OCI-LY7 (cell line): Measurements from ENCODE around the gene PRKACG.

Experiments
- CTCF ChIP-seq: fragments of 200-600 bp; sonication (generic); conservative IDR thresholded peaks from 2 replicates; pipeline ENCODE4 v1.5.1; 2014; ENCODE audit warnings: mild to moderate bottlenecking, antibody characterized with exemption, low read length, moderate library complexity, mixed read lengths
- EZH2phosphoT487 ChIP-seq: fragments of 200-600 bp; sonication (generic); IDR thresholded peaks from 2 replicates; pipeline ENCODE4 v1.6.1; 2018; ENCODE audit warnings: low read depth, borderline replicate concordance, mild to moderate bottlenecking, mixed run types, antibody characterized with exemption, low read length, moderate library complexity, mixed read lengths

DNA sequence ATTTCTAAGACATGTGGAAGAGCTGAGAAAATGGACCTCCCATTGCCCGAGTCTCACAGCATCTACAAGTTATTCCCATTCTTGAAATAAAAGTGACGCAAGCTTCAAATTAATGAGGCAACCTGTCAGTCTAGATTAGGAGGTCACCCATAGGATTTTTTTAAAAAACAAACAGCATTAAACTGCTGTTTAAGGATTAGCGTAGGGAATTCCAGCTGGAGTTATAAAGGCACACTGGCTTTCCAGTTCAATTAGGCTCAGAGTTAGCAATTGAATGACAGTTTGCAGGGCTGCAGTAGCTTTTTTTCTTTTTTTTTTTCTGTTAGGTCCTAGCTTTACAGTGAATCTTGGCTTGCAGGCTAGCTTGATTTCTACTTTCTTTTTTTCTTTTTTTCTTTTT lies 16.2 kb downstream of the PRKACG start:
- no peak for TF ChIP-seq EZH2phosphoT487
- no peak for TF ChIP-seq CTCF
